Globus pallidus (tissue), 1 donor: ENCODE results near the gene HUS1B.
"Not testable (repeated sequence)": the region's sequence is repeated elsewhere in the genome, so short reads cannot be mapped to it uniquely, and the experiment has no call there.

Experiments
- DNase-seq: peaks from one replicate; pipeline ENCODE4 v3.0.0-alpha.2; 2015; ENCODE audit warnings: low spot score

Gene HUS1B

GRCh38 chr6:678520-678919, 21.6 kb upstream of the HUS1B start:
- DNase-seq: no peak

- DNase-seq: no peak
Measured at GRCh38 chr6:677919-678318, 21.0 kb upstream of the HUS1B start.

DNA sequence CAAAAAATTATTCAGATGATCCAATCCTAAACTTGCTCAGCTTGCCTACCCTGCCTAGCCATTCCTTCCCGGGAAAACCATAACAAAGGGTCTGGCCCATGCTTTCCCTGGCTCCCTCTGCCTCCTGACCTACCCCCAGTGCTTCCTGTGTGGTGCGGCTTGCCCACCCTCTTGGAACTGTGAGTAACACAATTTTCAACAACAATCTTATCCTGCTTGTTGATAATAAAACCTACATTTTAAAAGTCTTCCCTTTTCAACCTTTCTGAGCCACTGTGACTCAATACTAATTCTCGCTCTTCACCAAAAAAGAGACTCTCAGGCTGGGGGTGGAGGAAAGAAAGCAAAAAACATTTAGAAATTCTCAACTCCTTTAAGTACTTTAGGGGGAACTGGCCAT, 18.1 kb upstream of the HUS1B start:
- DNase-seq: no peak

GRCh38 chr6:674406-674805, 17.5 kb upstream of the HUS1B start:
- no peak for DNase-seq

DNA sequence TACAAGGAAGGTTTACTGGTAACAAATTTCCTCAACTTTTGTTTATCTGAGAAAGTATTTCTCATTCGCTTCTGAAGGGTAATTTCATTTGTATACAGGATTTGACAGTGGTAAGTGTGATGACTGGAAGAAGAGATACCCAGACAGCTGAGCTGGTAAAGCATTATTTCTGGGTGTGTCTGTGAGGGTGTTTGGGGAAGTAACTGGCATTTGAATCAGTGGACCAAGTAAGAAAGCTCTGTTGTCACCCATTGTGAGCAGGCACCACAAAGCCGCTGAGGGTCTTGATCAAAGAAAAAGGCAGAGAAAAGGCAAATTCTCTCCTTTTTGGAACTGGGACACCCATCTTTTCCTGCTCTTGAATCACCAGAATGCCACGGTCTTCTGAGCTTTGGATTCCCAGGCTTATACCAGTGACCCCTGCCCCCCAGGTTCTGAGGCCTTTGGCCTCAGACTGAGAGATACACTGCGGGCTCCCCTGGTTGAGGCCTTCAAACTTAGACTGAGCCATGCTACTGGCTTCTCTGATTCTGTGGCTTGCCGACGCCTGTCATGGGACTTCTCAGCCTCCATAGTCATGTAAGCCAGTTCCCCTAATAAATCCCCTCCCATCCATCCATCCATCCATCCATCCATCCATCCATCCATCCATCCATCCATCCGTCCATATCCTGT, 10.5 kb upstream of the HUS1B start:
- DNase-seq: no peak

GRCh38 chr6:665403-666267, 8.7 kb upstream of the HUS1B start:
- no peak for DNase-seq

GRCh38 chr6:663788-664187, 6.9 kb upstream of the HUS1B start:
- not testable (repeated sequence) for DNase-seq

- DNase-seq: no peak
Measured at GRCh38 chr6:659716-660581, 3.0 kb upstream of the HUS1B start.

DNA sequence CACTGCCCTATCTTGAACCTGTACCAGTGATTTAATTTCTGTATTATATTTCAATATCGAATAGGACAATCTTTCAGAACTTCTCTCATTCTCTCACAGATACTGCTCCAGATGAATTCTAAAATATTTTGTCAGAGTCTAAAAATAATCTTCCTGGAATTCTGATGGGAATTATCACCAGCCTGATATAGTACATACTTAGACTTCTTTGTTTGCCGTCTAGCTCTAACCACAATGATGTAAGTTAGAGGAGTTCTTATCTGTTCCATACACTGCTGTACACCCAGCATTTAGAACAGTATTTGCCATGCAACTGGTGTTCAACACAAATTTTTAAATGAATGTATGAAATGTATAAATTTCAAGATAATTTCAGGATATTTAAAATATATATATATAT, 1.3 kb upstream of the HUS1B start:
- DNase-seq: no peak

GRCh38 chr6:657743-658142, 843 bp upstream of the HUS1B start:
- no peak for DNase-seq

GRCh38 chr6:654136-654535, 2.8 kb downstream of the HUS1B start:
- DNase-seq: no peak

GRCh38 chr6:652865-653264, 4.0 kb downstream of the HUS1B start:
- no peak for DNase-seq

DNA sequence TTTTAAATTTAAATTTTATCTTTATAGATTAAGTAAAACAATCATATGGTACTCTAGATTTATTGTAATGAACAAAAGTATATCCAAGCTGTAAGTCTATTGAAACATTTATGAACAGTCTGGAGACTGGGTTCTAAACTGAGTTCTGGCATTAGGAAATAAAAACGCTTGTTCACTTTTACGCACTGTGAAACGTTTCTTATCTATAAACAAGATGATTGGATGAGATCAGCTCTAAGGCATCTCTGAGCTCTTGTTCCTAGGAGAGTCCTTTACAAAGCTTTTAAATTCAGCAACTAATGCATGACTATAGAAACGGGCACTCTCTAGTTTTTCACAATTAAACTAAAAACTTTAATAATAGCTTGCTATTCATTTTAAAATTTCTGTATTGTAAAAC, 6.8 kb downstream of the HUS1B start:
- DNase-seq: no peak

GRCh38 chr6:642805-643204, 14.1 kb downstream of the HUS1B start:
- no peak for DNase-seq

DNA sequence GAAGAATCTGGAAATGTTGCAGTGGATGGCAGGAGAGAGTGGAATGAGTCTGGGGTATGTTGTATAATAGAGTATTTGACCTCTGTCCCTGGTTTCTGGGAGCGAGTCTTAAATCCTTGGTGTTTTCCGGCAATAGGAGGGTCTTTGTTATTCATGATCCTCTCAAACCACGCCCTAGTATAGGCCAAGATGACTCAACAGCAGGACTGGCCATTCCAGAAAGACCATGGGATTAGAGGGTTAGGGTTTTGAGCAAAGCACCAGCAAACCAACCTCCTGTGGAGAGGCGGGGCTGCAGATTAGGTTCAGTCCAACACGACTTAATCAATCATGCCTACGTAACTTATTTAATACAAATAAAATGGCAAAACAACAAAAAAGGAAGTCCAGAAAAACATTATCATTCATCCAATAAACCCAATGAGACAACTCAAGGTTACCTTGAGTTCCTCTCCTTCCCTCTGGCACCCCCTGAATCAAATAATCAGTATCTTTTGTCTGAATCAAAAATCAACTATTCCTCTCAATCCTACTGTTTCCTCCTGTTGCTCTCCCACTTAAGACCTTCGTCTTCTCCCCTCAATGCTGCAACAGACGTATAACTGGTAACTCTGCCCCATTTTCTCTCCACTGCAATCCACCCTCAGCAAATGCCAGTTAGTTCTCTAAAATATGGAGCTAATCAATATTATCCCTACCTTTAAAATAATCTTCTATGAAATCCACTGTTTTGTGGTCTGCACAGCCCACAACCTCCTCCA, 15.5 kb downstream of the HUS1B start:
- DNase-seq: no peak

GRCh38 chr6:636488-636887, 20.4 kb downstream of the HUS1B start:
- DNase-seq: no peak

GRCh38 chr6:635233-635632, 21.7 kb downstream of the HUS1B start:
- no peak for DNase-seq

DNA sequence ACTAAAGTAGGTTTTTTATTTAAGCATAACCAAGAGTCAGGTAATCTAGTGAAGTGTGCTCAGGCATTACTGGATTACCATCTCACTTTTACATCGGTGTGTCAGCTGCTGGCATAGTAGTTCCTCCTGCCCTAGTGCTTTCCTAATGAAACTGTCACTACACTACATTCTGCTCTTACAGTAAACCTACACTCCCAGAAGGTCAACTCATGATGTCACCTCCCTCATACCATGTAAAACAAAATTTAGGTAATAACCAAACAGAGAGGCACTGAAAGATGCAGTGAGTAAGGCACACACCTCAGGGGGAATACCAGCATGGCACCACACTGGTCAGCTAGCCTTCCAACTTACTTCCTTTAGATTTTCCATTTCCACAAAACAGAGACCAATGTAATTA, 23.3 kb downstream of the HUS1B start:
- no peak for DNase-seq

DNA sequence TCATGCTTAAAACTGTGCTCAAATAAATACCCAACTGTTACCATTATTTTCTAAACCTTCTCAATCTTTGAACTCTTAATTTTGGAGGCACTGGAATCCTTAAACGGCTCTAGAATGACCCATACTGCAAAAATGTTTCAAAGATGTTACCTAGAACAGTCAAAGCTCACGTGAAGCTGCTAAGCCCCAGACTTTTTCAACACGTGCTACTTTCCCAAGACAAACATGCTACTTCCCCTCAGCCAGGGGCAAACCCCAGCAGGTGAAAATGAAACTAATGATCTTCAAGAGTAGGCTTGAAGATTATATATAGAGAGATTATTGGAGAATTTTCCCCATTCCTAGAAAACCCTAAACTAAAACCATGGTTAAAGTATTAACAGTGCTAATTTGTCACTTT, 28.1 kb downstream of the HUS1B start:
- no peak for DNase-seq

GRCh38 chr6:626236-626635, 30.7 kb downstream of the HUS1B start:
- DNase-seq: no peak

- peak; percentile 20 for DNase-seq
Measured at GRCh38 chr6:624979-625378, 31.9 kb downstream of the HUS1B start.

GRCh38 chr6:622462-622861, 34.4 kb downstream of the HUS1B start:
- DNase-seq: no peak
